ENCODE results near the gene ZSWIM6.

ZSWIM6 gene

GRCh38 chr5:61332851-61333320 is 828 bp downstream of the ZSWIM6 start:
- DNase-seq: peak; percentile 44
- no peak for ATAC-seq

GRCh38 chr5:61333321-61333953 is 1.4 kb downstream of the ZSWIM6 start:
- ATAC-seq (no peak), DNase-seq (peak; percentile 41)

DNA sequence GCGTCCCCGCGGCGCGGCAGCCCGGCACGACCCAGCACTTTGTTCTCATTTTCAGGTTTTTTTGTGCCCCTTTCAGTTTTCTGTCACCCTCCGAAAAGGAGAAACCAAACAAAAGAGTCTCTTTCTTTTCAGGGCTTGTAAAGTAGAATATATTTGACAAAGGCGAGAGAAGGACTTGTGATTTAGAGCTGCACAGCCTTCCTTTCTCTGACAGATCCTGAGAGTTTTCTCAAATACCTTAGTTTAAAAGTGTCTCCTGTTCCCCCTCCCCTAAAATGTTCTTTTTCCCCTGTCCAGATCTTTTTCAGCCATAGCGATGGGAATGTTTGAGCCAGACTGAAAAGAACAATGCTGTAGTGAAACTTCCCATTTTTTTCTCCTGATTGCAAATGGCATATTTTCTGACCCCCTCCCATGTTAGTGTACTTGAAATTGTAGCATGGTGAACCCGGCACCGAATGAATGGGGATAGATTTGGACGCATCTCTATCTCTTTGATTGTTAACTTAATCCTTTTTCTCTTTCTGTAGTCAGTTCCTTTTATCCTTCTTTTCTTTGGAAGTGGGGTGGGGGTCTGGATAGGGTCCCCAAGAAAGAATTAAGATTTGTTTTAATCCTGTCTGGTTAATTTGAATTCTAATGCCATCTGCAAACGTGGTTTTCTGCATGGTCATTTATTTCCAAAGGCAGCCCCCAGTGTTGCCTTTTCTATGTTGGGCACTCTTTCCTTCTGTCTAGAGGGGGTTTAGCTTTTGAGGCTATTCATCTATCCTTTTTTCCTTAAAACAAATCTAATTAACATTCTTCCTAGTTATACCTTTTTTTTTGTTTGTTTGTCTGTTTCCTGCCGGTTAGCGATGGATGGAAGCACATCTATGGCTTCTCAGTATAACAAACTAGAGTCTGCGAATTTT is 2.2 kb downstream of the ZSWIM6 start:
- no peak for DNase-seq
- ATAC-seq: no peak

DNA sequence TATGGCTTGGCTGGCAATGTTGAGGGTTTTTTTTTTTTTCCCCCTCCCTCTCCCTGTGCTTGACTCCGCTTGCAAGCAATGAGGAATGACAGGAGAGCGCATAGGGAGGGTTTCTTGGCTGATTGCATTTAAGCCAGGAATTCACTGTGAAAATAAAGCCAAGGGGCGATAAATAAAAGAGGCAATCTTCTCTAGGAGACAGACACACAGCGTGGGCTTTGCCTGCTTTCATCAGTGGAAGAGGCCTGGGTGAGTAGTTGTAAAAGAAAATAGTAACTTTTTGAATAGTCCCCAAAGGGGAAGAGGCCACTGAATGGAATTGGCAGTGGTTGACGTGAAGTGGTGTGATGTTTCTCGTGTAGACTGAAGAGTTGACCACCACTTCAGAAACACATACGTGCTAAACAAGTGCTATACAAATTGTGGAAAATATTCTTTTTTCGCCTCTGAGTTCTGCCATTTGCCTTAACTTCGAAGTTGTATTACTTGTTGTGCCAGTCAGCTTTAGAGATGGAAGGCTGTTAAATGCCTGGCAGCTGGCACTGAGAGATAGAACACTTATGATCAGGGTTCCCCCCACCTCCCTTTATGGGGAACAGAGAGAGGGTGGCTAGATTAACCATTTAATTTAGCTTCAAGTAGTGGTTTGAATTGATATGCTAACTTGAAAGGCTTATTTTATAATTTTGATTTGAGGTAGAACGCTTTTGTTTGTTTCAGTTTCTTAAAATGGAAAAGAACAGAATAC is 3.0 kb downstream of the ZSWIM6 start:
- ATAC-seq (no peak), DNase-seq (no peak)

GRCh38 chr5:61339764-61340163 is 7.7 kb downstream of the ZSWIM6 start:
- ATAC-seq (no peak), DNase-seq (no peak)

DNA sequence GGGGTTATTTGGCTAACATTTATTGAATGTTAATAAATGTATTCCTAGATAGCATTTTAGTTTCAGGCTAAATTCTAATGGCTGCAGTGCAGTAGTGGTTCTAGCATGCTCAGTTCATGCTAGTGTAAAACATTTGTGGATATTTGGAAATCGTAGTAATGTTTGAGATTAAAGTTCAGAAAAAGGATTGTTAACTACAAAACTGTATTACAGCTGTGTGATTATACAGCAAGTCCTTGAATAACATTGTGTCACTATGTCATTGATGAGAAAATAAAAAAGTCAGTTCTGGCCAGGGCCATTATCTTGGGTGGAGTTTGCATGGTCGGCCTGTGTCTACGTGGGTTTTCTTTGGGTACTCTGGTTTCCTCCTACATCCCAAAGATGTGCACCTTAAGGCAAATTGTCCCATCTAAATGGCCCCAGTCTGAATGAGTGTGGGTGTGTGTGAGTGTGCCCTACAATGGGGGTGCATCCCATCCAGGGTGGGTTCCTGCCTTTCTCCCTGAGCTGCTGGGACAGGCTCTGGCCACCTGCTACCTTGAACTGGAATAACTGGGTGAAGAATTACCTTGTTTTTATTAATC is 8.8 kb downstream of the ZSWIM6 start:
- no peak for DNase-seq
- ATAC-seq: no peak

DNA sequence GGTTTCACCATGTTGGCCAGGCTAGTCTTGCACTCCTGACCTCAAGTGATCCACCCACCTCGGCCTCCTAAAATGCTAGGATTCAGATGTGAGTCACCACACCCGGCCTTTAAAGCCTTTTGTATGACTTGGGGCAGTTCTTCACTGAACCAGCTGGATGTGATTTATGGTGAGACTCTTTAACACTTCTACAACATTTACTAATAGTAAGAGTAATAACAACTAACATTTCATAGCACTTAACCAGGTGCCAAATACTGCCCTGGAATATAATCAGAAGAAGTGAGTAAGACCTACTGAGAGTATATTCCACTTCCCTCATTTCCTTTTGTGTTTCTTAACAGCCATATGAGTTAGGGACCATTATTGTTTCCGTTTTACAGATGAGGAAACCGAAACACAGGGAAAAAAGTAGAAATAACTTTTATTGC is 10.0 kb downstream of the ZSWIM6 start:
- ATAC-seq (peak; percentile 78), DNase-seq (peak; percentile 26)

DNA sequence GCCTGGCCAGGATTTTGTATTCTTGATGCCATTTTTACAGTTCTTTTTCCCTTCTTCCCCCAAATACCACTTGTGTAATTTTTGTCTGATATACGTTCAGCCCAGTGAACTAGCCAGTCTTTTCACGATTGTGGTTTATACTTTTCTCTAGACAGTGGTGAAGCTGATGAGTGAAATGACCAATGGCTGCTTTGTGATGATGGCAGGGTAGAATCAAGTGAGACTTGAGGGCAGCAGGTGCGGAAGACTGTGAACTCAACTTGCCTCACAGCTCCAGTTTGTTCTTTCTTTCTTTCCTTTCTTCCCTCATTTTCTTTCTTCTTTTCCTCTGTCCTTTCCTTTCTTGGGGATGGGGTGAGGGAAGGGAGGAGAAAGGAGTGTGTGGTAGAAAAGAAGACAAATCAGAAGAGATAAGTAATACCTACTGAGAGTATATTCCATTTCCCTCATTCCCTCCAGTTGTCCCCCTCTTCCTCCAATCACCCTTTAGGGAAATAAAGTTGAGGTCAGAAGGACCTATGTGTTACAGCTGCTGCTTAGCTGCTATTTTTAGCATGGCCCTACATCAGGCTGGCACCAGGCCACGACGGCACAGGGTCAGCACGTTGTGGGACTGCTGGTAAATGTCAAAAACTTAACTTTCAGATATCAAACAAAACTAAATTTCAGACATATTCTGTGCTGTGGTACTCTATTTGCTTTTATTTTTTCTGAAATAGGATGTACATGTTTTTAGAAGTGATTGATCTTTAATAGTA is 12.3 kb downstream of the ZSWIM6 start:
- DNase-seq (no peak), ATAC-seq (no peak)

DNA sequence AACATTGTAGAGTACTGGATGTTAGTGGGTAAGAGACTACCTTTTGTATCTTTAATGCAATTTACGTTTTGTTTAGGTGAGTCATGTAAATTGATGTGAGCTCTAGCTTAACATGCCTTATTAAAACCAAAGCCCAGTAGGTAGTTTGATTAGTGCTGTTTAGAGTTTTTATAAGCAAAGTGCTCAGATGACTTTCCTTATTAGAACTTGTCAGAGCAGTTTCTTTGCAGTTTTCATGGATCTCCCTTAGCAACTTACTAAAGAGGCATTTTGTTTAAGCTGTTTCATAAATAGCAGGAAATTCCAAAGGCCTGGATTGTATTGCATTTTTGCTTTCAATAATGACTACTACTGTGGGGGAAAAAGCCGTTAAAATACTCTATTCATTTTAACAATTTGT is 14.5 kb downstream of the ZSWIM6 start:
- ATAC-seq: no peak
- DNase-seq: no peak

- no peak for DNase-seq
Observed at GRCh38 chr5:61347080-61347479, 15.0 kb downstream of the ZSWIM6 start.

GRCh38 chr5:61348447-61348846 is 16.4 kb downstream of the ZSWIM6 start:
- no peak for ATAC-seq
- no peak for DNase-seq

More at GRCh38 chr5:61347080-61347479, 15.0 kb downstream of the ZSWIM6 start:
- ATAC-seq: no peak

- no peak for ATAC-seq
- DNase-seq: no peak
Observed at GRCh38 chr5:61349935-61350334, 17.9 kb downstream of the ZSWIM6 start.

GRCh38 chr5:61350535-61350934 is 18.5 kb downstream of the ZSWIM6 start:
- no peak for ATAC-seq
- DNase-seq: no peak

DNA sequence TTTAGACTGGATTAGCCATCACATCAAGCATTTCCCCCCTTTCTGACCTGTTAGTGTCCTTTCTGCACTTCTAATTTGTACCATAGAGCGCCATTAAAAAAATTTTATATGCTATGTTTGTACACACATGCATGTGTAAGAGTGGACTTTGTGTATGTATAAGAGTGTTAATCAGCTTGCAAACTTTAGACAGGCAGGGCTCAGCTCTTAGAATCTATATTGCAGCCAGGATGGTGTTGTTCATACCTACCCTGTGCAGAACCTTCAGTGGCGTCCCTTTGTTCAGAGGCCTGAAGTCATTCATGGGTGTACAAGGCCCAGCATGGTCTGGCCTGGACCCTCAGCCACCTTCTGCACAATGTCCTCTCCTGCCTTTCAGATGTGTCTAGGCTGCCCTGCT is 19.7 kb downstream of the ZSWIM6 start:
- ATAC-seq: no peak
- DNase-seq: no peak

DNA sequence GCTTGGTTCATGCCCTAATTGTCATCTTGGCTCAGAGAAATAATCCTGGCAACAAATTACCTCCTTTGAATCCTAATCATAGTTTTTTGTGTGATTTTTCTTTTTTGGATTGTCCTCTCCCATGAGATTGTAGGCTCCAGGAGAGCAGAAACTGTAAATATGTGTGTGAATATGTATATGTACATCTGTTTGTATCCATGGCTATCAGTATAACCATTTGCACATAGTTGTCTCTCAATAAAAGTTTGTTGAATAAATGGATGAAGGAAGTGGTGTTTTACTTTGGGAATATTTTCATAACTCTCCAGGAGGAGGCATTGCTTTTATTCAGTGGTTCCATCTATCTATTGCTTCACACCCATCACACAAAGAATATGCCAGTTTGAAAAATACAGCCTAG is 20.1 kb downstream of the ZSWIM6 start:
- no peak for DNase-seq
- ATAC-seq: no peak

DNA sequence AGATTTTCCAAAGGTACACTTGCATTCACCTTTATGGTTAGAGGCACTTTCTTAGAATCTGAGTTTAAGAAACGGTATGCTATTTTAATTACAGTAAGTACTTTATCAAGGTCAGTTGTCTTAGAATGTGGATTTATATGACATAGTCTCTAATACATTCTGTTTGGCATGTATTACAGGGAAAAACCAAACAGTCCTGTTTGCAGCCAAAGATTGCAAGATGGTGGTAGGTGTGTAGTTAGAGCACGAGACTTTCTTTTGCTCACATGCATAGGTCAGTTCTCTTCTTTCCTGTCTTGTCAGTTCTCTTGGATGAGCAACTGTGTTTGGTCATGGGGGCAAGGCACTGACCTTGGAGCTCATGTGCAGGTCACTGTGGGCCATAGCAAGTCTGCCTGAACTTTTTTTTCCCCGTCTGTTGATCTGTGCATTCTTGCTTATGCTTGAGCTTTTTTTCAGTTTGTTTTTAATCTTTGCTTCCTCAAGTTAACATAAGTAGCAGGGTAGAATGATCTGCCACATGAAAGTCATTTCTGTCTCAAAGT is 20.6 kb downstream of the ZSWIM6 start:
- ATAC-seq: no peak
- DNase-seq: no peak

DNA sequence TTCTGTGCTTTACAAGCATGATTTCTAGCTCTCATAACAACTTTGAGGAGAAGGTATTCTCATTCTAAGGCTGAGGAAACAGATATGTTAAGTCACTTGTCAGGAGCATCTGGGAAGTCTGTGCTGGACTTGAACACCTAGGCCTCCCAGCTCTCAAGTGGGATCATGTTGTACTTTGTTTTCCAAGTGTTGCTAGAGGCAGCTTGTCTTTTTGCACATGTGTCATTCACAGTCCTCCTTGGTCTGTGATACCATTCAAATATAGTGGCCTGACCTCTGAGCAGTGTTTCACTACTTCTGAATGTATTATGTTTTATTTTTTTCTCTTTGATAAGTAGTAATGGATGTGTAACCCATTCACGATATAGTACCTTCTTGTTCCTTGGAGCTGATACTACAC is 21.2 kb downstream of the ZSWIM6 start:
- ATAC-seq (no peak), DNase-seq (no peak)

- no peak for ATAC-seq
- DNase-seq: no peak
Observed at GRCh38 chr5:61354199-61354598, 22.1 kb downstream of the ZSWIM6 start.

DNA sequence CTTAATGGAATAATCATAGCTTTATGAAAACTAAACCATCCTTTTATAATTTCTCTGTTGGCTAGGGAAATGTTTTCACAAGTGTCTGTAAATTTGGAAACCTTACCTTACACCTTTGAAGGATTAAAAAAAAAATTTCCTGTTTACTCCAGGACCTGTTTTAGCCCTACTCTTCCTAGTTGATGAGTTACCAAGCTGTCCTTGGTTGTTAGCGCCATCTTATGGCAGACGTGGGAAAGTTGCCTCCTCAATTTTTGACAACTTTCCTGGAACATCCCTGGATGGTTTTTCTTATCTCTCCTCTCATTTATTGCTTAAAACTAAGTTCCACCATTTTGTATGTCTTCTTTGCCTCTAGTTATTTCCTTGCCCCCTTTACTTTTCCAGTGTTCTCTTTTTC is 25.7 kb downstream of the ZSWIM6 start:
- ATAC-seq: no peak
- DNase-seq: no peak

- ATAC-seq (no peak), DNase-seq (no peak)
Observed at GRCh38 chr5:61362796-61363368, 30.8 kb downstream of the ZSWIM6 start.

All from stimulated activated naive CD8-positive, alpha-beta T cell treated with anti-CD3 and anti-CD28 coated beads, Interleukin-15, Interleukin-2, amounts not matched to agents 100 U/mL and 50 U/mL, for 24 hours (primary cell).